Loucy (cell line): ENCODE measurements around the gene PANX3.

Source experiments
- H2AFZ ChIP-seq: fragments of 200-600 bp; sonication (generic); 2 replicates; pipeline ENCODE4 v1.6.0; 2016; ENCODE audit warnings: antibody characterized with exemption, mild to moderate bottlenecking, low read length, moderate library complexity
- H3F3A ChIP-seq: fragments of 200-600 bp; 2 replicates; pipeline ENCODE4 v1.6.0; 2016; ENCODE audit warnings: antibody characterized with exemption, low read depth, mild to moderate bottlenecking
- H3K27me3 ChIP-seq: fragments of 200-600 bp; sonication (generic); 2 replicates; pipeline ENCODE4 v1.6.1; 2014; ENCODE audit warnings: low read length, mild to moderate bottlenecking; ENCODE audit not compliant: insufficient read depth, poor library complexity, severe bottlenecking
- H3K36me3 ChIP-seq: fragments of 200-600 bp; sonication (generic); 2 replicates; pipeline ENCODE4 v1.6.1; 2016; ENCODE audit warnings: low read length; ENCODE audit not compliant: insufficient read depth
- H3K4me1 ChIP-seq: fragments of 200-600 bp; sonication (generic); 2 replicates; pipeline ENCODE4 v1.5.1; 2014; ENCODE audit warnings: low read length, mild to moderate bottlenecking; ENCODE audit not compliant: insufficient read depth, poor library complexity, severe bottlenecking
- H3K4me2 ChIP-seq: fragments of 200-600 bp; sonication (generic); 2 replicates; pipeline ENCODE4 v1.6.0; 2014; ENCODE audit warnings: antibody characterized with exemption, low read length, low read depth, mild to moderate bottlenecking; ENCODE audit not compliant: poor library complexity, severe bottlenecking
- H3K4me3 ChIP-seq: fragments of 200-600 bp; sonication (generic); 2 replicates; pipeline ENCODE4 v1.5.1; 2014; ENCODE audit warnings: low read length, mild to moderate bottlenecking, mixed read lengths; ENCODE audit not compliant: poor library complexity, severe bottlenecking
- H3K79me2 ChIP-seq: fragments of 200-600 bp; sonication (generic); 2 replicates; pipeline ENCODE4 v1.6.1; 2014; ENCODE audit warnings: low read length; ENCODE audit not compliant: insufficient read depth
- H3K9ac ChIP-seq: fragments of 200-600 bp; sonication (generic); 2 replicates; pipeline ENCODE4 v1.6.0; 2014; ENCODE audit warnings: mild to moderate bottlenecking, low read depth, low read length, moderate library complexity; ENCODE audit not compliant: poor library complexity, severe bottlenecking
- H3K9me2 ChIP-seq: fragments of 200-600 bp; sonication (generic); replicated peaks from 2 replicates; pipeline ENCODE4 v1.6.1; 2016; ENCODE audit warnings: low read depth, low read length, mixed read lengths
- H3K9me3 ChIP-seq: fragments of 200-600 bp; sonication (generic); 2 replicates; pipeline ENCODE4 v1.6.1; 2014; ENCODE audit warnings: mild to moderate bottlenecking, antibody characterized with exemption, low read length, low read depth; ENCODE audit not compliant: insufficient read depth
- H4K20me1 ChIP-seq: fragments of 200-600 bp; sonication (generic); 2 replicates; pipeline ENCODE4 v1.6.0; 2014; ENCODE audit warnings: antibody characterized with exemption, low read length, mild to moderate bottlenecking; ENCODE audit not compliant: insufficient read depth, poor library complexity, severe bottlenecking
- CTCF ChIP-seq: fragments of 200-600 bp; sonication (generic); conservative IDR thresholded peaks from 2 replicates; pipeline ENCODE4 v1.5.1; 2014; ENCODE audit warnings: mild to moderate bottlenecking, antibody characterized with exemption, low read length
- EZH2phosphoT487 ChIP-seq: fragments of 200-600 bp; IDR thresholded peaks from 2 replicates; pipeline ENCODE4 v1.6.1; 2018; ENCODE audit warnings: antibody characterized with exemption, mild to moderate bottlenecking, moderate library complexity, borderline replicate concordance

Gene PANX3

GRCh38 chr11:124661553-124661952 is 50.3 kb downstream of the PANX3 start:
- Histone ChIP-seq H3K9me2 (no peaks in the 10 kb centered on the region), H3F3A (no peaks in the 10 kb centered on the region), H3K9ac (no peak overlapping the region), H3K36me3 (no peaks in the 10 kb centered on the region), H4K20me1 (no peaks in the 10 kb centered on the region), H3K9me3 (no peaks in the 10 kb centered on the region), H3K27me3 (no peaks in the 10 kb centered on the region), H3K4me3 (no peak overlapping the region), H3K79me2 (no peaks in the 10 kb centered on the region), H2AFZ (no peak overlapping the region), H3K4me2 (no peak overlapping the region), H3K4me1 (no peaks in the 10 kb centered on the region)
- no peak for TF ChIP-seq EZH2phosphoT487
- no peak for TF ChIP-seq CTCF

- no peaks in the 10 kb centered on the region for H3K79me2 ChIP-seq
- no peak overlapping the region for H3K4me3 ChIP-seq
- H3K27me3 ChIP-seq, result no peaks in the 10 kb centered on the region
- TF ChIP-seq CTCF (no peak), EZH2phosphoT487 (no peak)
- H3K9me3 ChIP-seq, result no peaks in the 10 kb centered on the region
- H3K9ac ChIP-seq, result no peak overlapping the region
- H3F3A ChIP-seq, result no peaks in the 10 kb centered on the region
- no peak overlapping the region for H2AFZ ChIP-seq
- no peaks in the 10 kb centered on the region for H4K20me1 ChIP-seq
- H3K4me1 ChIP-seq, result no peaks in the 10 kb centered on the region
- H3K4me2 ChIP-seq, result no peak overlapping the region
- H3K9me2 ChIP-seq, result no peaks in the 10 kb centered on the region
- H3K36me3 ChIP-seq, result no peaks in the 10 kb centered on the region
Measured at GRCh38 chr11:124662106-124662505, 50.9 kb downstream of the PANX3 start.

GRCh38 chr11:124663861-124664260 is 52.6 kb downstream of the PANX3 start:
- Histone ChIP-seq H3K9me3 (no peaks in the 10 kb centered on the region), H3K4me1 (no peaks in the 10 kb centered on the region), H3K27me3 (no peaks in the 10 kb centered on the region), H4K20me1 (no peaks in the 10 kb centered on the region), H3K4me2 (no peak overlapping the region), H2AFZ (no peak overlapping the region), H3F3A (no peaks in the 10 kb centered on the region), H3K36me3 (no peaks in the 10 kb centered on the region), H3K9ac (no peak overlapping the region), H3K9me2 (no peaks in the 10 kb centered on the region), H3K79me2 (no peaks in the 10 kb centered on the region), H3K4me3 (no peak overlapping the region)
- TF ChIP-seq EZH2phosphoT487, result no peak
- no peak for TF ChIP-seq CTCF
